Thoracic aorta (tissue), 2 donors: Measurements from ENCODE around the gene EXT2. TPM values are rescaled to one million over a fixed set of nuclear protein-coding genes. Genes with fewer than 3 reads are reported as not detected.
A peak's percentile ranks its signal among the peaks of the same experiment; 100 is the strongest.

ENCODE experiments used
- ATAC-seq: fragments of 150-250 bp; one replicate; pipeline ENCODE4 v1.8.0; 2017; ENCODE audit warnings: low read depth; ENCODE audit not compliant: insufficient number of reproducible peaks, low FRiP score
- DNase-seq: peaks from one replicate; pipeline ENCODE4 v3.0.0-alpha.2; 2020; ENCODE audit warnings: low spot score
- H3K27ac ChIP-seq, 2 donors: fragments of 200-600 bp; sonication (generic); 1 replicate in 1 of 2; 2 replicates in 1 of 2; pipeline ENCODE4 v1.5.1; 2016; ENCODE audit warnings: mild to moderate bottlenecking in 2 of 2, moderate library complexity in 2 of 2
- H3K27me3 ChIP-seq: fragments of 200-600 bp; sonication (generic); replicated peaks from 2 replicates; pipeline ENCODE4 v1.6.0; 2016; ENCODE audit warnings: mild to moderate bottlenecking; ENCODE audit not compliant: insufficient read depth
- H3K36me3 ChIP-seq: fragments of 200-600 bp; sonication (generic); one replicate; pipeline ENCODE4 v1.5.1; 2016
- H3K4me1 ChIP-seq, 2 donors: fragments of 200-600 bp; sonication (generic); 1 replicate in 1 of 2; 2 replicates in 1 of 2; pipeline versions ENCODE4 v1.5.1 to v1.6.0; 2016; ENCODE audit warnings: low read depth in 2 of 2, mild to moderate bottlenecking in 1 of 2; ENCODE audit not compliant: control insufficient read depth in 1 of 2
- H3K4me3 ChIP-seq: fragments of 200-600 bp; sonication (generic); 2 replicates; pipeline ENCODE4 v1.5.1; 2016; ENCODE audit warnings: mild to moderate bottlenecking
- H3K9me3 ChIP-seq: fragments of 200-600 bp; sonication (generic); 2 replicates; pipeline ENCODE4 v1.5.1; 2016
- total RNA-seq, 2 donors: library from RNA; depleted of rRNA; stranded (reverse); fragments of >200 nt; gene quantifications; one replicate each; pipeline versions ENCODE4 v1.1.0 to v1.2.3, GENCODE V29; 2016
- TF ChIP-seq, protein P1 (sequence below): fragments of 200-600 bp; sonication (generic); IDR thresholded peaks from one replicate; pipeline ENCODE4 v1.5.1; 2019; ENCODE audit warnings: antibody characterized with exemption

EXT2 gene
- total RNA-seq, 2 donors from 2014 or later, result 64.4 to 102 TPM

DNA sequence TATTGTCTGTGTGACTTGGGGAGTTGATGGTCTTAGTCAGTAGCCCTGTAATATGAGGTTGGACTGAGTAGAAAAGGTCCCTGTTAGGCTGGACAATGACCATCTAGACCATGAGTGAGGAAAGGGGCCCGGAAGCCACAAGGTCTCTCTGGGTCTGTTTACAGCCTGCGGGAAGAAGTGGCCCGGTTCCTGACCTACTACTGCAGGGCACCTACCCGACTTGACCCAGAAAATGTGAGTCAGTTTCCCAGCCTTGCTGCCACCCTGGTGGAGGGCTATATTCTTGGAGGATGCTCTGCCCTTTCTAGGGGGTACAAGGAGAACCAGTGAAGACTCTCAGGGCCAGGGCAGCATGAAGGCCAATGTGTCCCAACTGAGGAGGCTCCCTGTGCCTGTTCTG lies 44.3 kb upstream of the EXT2 start:
- H3K27ac ChIP-seq, result no peak overlapping the region
- H3K36me3 ChIP-seq, result no peaks in the 10 kb centered on the region
- H3K27me3 ChIP-seq, result no peaks in the 10 kb centered on the region
- H3K4me1 ChIP-seq, result no peaks in the 10 kb centered on the region
- no peak overlapping the region for H3K4me3 ChIP-seq
- no peak for DNase-seq
- TF ChIP-seq, protein P1, sequence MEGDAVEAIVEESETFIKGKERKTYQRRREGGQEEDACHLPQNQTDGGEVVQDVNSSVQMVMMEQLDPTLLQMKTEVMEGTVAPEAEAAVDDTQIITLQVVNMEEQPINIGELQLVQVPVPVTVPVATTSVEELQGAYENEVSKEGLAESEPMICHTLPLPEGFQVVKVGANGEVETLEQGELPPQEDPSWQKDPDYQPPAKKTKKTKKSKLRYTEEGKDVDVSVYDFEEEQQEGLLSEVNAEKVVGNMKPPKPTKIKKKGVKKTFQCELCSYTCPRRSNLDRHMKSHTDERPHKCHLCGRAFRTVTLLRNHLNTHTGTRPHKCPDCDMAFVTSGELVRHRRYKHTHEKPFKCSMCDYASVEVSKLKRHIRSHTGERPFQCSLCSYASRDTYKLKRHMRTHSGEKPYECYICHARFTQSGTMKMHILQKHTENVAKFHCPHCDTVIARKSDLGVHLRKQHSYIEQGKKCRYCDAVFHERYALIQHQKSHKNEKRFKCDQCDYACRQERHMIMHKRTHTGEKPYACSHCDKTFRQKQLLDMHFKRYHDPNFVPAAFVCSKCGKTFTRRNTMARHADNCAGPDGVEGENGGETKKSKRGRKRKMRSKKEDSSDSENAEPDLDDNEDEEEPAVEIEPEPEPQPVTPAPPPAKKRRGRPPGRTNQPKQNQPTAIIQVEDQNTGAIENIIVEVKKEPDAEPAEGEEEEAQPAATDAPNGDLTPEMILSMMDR, result no peak
- ATAC-seq, result no peak
- no peaks in the 10 kb centered on the region for H3K9me3 ChIP-seq

DNA sequence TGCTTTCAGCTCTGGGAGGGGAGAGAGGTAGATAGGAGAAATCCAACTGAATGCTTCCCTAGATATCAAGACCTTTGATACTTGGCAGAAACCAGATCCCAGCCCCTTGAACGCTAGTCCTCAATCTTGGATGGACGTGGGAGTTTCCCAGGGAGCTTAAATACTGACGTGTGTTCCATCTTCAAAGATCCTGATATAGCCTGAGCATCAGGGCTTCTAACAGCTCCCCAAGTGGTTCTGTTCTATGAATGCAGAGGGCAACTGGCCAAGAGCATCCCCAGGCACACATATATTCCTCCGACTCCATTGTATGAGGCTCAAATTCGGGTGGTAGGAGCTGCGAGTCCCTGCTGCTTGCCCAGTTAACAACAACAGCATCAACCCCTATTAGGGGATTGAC lies 38.1 kb upstream of the EXT2 start:
- TF ChIP-seq, protein P1, result no peak
- Histone ChIP-seq H3K9me3 (no peaks in the 10 kb centered on the region), H3K36me3 (no peaks in the 10 kb centered on the region), H3K27ac (no peak overlapping the region), H3K4me1 (no peaks in the 10 kb centered on the region), H3K4me3 (no peak overlapping the region), H3K27me3 (no peaks in the 10 kb centered on the region)
- no peak for DNase-seq
- no peak for ATAC-seq

DNA sequence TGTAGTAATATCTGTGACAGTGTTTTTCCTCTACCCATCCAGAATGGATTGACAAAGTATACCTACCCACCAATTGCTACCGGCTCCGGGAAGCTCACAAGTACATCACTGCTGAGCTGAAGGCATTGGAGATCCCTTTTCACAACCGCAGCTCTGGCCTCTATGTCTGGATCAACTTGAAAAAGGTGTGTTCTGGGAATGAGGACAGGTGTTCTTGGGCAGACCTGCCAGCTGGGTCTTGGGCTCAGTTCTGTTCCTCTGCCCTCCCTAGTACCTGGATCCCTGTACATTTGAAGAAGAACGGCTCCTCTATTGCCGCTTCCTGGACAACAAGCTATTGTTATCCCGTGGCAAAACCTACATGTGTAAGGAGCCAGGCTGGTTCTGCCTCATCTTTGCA lies 37.2 kb upstream of the EXT2 start:
- Histone ChIP-seq H3K9me3 (no peaks in the 10 kb centered on the region), H3K36me3 (no peaks in the 10 kb centered on the region), H3K4me1 (no peaks in the 10 kb centered on the region), H3K27ac (no peak overlapping the region), H3K27me3 (no peaks in the 10 kb centered on the region), H3K4me3 (no peak overlapping the region)
- DNase-seq (no peak), ATAC-seq (no peak)
- TF ChIP-seq, protein P1, result no peak

DNA sequence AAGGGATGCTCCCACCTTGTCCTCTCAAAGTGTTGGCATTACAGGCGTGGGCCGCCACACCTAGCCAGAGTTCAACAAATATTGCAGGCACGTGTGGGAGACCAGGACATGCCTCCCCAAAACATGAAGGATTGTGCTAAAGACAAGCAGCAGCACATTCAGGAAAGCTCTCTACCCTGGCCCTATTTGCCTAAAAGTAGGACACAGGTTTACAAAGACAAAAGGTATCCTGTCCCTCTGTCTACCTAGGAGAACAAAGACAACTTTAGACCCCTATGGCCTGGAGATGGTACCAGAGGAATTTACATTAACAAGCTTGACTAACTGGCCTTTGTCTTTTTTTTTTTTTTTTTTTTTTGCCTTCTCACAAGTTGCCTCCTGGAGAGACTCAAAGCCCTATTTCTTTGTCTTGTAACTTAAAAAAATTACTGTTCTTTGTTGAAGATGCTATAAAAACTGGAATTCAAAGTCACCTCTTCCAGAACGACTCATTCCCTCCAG lies 30.3 kb upstream of the EXT2 start:
- ATAC-seq (no peak), DNase-seq (no peak)
- Histone ChIP-seq H3K27ac (peak overlapping the region; percentile 95), H3K36me3 (no peaks in the 10 kb centered on the region), H3K4me1 (peaks cover 4 to 14% of the 10 kb centered on the region in 2 donors), H3K27me3 (no peaks in the 10 kb centered on the region), H3K4me3 (peak overlapping the region; percentile 95), H3K9me3 (no peaks in the 10 kb centered on the region)
- TF ChIP-seq, protein P1, result no peak

DNA sequence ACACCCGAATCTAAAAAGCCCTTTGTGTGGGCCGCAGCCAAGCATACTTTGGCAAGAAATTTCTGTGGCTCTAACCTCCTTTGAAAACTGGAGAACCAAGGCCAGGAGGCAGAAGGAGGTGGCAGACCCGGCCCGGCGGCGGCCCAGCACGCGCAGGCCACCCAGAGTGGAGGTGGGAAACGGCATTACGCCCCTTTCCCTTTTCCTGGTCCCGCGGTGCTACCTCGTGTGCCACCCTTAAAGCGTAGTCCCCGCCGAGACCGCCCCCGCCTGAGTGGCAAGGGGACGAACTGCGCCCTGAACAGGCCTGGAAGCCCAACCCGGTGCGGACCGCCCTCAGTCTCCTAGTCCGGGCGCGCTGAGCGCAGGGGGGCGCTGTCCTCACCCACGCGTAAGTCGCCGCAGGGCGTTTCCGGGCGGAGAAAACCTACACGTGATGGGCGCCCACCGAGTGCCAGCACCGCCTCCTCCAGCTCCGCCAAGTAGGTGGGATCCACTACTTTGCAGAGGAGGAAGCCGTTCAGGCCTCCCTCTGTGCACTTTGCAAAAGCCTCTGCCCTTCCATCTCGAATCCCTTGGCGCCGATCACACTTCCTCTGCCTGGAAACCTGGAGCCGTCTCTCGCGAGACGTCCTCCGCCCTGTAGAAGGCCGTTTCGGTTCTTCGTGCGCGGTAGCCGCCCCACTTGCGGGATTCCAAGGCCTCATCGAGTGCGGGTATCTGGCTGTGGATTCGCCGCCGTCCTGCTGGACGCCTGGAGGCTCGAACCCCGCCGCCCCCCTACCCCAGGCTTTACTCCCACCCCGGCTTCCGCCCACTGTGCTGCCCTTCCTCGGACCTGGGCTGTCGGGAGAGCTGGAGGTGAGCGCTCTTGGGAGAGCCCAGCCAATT lies 29.4 kb upstream of the EXT2 start, which contains the start of gene ACCS:
Gene ACCS (plus strand): TSS at position 430 of the 891 bp plus-strand sequence. CDS start 1,358 bp downstream, outside the sequence.
- ATAC-seq (peak; percentile 89), DNase-seq (peak; percentile 90)
- H3K36me3 ChIP-seq, result peaks cover under 1% of the 10 kb centered on the region
- peak within 1 kb of the TSS; percentile 95 for H3K27ac ChIP-seq
- no peaks in the 10 kb centered on the region for H3K27me3 ChIP-seq
- TF ChIP-seq, protein P1, result peak; percentile 85
- no peaks in the 10 kb centered on the region for H3K9me3 ChIP-seq
- peak within 1 kb of the TSS; percentile 95 for H3K4me3 ChIP-seq
- peaks cover 4 to 14% of the 10 kb centered on the region in 2 donors for H3K4me1 ChIP-seq
